Measurements from ENCODE around the gene TEX35. TPM values are rescaled to one million over a fixed set of nuclear protein-coding genes. Genes with fewer than 3 reads are reported as not detected.

Gene TEX35
- total and polyA plus RNA-seq, 2 experiments from 2014 or later: not detected

DNA sequence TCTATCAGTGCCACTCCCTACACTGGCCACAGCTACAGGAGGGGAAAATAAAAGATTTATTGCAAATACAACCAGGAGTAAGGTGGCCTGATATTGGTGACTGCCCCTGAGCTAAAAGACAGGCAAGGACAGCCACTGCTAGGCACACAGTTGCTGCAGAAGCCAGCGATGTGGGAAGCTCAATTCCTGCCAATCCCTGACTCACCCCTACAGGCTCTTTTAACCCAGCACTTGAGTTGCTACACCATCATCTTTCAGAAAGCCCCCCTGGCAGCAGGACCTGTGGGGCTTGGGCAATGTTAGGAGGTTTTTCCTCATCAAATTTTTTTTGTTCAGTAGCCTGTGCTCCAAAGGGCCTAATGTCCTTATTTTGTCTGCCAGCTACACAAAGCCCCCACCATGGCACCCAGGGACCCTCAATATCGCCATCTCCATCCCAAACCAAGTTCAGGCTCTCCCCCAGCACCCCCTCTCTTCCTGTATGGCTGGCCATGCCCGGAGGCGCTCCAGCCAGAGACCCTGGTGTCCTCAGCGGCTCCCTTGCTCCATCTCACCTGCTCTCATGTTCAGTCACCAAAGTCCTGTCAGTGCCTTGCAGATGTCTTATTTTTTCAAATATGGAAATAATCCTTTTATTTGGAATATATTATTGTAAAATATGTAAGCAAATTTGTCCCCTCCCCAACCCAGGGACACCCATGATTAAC lies 29.5 kb upstream of the TEX35 start:
- H3K9me2 ChIP-seq (ENCODE audit: insufficient read depth): no peaks in the 10 kb centered on the region
- H4K20me1 ChIP-seq (ENCODE audit: insufficient read depth): no peaks in the 10 kb centered on the region
- in situ Hi-C loops (cut with MboI): no loop called here
- H3K9ac ChIP-seq: no peak overlapping the region
- WGBS, 2 experiments (ENCODE audit: low coverage in 1 of 2, low lambda C conversion rate in 2 of 2, missing lambda C conversion rate in 2 of 2): 80 to 81% methylated on average over 5 of the region's 5 CpGs
- H3K79me2 ChIP-seq (ENCODE audit: insufficient read depth): no peaks in the 10 kb centered on the region
- peaks cover 16% of the 10 kb centered on the region for H3F3A ChIP-seq (ENCODE audit: insufficient read depth)
- TF ChIP-seq EZH2 (IDR thresholded peaks at IDR 0.05; ENCODE audit: insufficient read depth, poor library complexity, severe bottlenecking) (no peak), EZH2phosphoT487 (IDR thresholded peaks at IDR 0.05; ENCODE audit: insufficient read depth, low read depth) (no peak)
- peak; percentile 28 for DNase-seq
- no peak overlapping the region for H3K27ac ChIP-seq
- no peak overlapping the region for H3K4me3 ChIP-seq
- no peaks in the 10 kb centered on the region for H3K27me3 ChIP-seq (replicated peaks; ENCODE audit: insufficient read depth)
- H3K4me2 ChIP-seq (ENCODE audit: unreplicated experiment): no peak overlapping the region
- no peaks in the 10 kb centered on the region; the same call in 1 of the 2 replicates for H3K36me3 ChIP-seq (ENCODE audit: low read depth)
- H3K4me1 ChIP-seq (ENCODE audit: insufficient read depth): no peaks in the 10 kb centered on the region
- no peaks in the 10 kb centered on the region for H3K9me3 ChIP-seq (ENCODE audit: low read depth)
- no peak overlapping the region for H2AFZ ChIP-seq

DNA sequence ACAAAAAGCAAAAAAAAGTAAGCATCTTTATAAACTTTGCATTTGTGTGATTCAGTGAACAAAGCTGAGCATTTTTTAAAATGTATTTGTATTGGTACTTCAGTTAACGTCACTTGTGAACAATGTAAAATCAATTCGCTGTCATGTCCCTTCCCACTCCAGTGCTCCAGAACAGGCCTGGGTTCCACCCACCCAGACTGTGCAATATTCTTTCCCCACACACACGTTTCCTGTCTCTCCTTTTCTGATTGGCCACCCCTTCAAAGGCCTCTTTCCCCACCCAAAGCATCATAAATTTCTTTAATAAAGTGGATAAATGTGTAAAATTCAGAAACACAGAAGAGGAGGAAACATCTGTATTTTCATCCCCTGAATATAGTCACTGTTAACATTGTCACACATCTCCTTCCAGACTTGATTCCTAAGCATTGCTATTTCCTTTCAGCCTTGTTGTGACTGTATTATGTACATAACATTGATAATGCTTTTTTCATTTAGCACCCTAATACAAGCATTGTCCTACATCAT lies 28.1 kb upstream of the TEX35 start:
- in situ Hi-C loops (cut with MboI): no loop called here
- no peaks in the 10 kb centered on the region for H3K79me2 ChIP-seq (ENCODE audit: insufficient read depth)
- H4K20me1 ChIP-seq (ENCODE audit: insufficient read depth): no peaks in the 10 kb centered on the region
- H3F3A ChIP-seq (ENCODE audit: insufficient read depth): peaks cover 16% of the 10 kb centered on the region
- no peak overlapping the region for H3K4me3 ChIP-seq
- no peak overlapping the region for H2AFZ ChIP-seq
- H3K4me1 ChIP-seq (ENCODE audit: insufficient read depth): no peaks in the 10 kb centered on the region
- H3K9me3 ChIP-seq (ENCODE audit: low read depth): no peaks in the 10 kb centered on the region
- TF ChIP-seq EZH2phosphoT487 (IDR thresholded peaks at IDR 0.05; ENCODE audit: insufficient read depth, low read depth) (no peak), EZH2 (IDR thresholded peaks at IDR 0.05; ENCODE audit: insufficient read depth, poor library complexity, severe bottlenecking) (no peak)
- no peak overlapping the region for H3K9ac ChIP-seq
- H3K9me2 ChIP-seq (ENCODE audit: insufficient read depth): no peaks in the 10 kb centered on the region
- no peaks in the 10 kb centered on the region; the same call in 1 of the 2 replicates for H3K36me3 ChIP-seq (ENCODE audit: low read depth)
- DNase-seq: no peak
- WGBS, 2 experiments (ENCODE audit: low coverage in 1 of 2, low lambda C conversion rate in 2 of 2, missing lambda C conversion rate in 2 of 2): 46 to 56% methylated on average over 3 of the region's 3 CpGs
- H3K27me3 ChIP-seq (replicated peaks; ENCODE audit: insufficient read depth): no peaks in the 10 kb centered on the region
- H3K4me2 ChIP-seq (ENCODE audit: unreplicated experiment): no peak overlapping the region
- H3K27ac ChIP-seq: no peak overlapping the region

DNA sequence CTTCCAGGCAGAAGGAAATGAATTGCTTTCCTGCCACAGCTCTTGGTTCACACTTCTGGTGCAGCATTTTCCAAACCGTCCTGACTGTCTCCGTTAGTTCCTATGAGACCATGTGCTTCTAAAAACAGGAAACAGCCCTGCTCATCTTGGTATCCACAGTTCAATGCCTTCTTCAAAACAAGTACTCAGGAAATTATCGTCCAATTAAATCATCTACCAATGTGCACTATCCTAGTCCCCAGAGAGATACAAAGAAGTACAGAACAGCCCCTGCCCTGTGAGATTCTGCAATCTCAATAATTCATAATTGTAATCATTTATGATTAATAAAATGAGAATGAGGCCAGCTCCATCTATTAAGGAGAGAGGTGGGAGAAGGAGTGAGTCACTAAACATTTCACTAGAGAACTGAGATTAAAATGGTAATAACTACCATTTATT lies 27.3 kb upstream of the TEX35 start:
- Histone ChIP-seq H3K9me2 (ENCODE audit: insufficient read depth) (no peaks in the 10 kb centered on the region), H4K20me1 (ENCODE audit: insufficient read depth) (no peaks in the 10 kb centered on the region), H3K9me3 (ENCODE audit: low read depth) (no peaks in the 10 kb centered on the region), H3F3A (ENCODE audit: insufficient read depth) (peaks cover 16% of the 10 kb centered on the region), H3K9ac (no peak overlapping the region), H3K79me2 (ENCODE audit: insufficient read depth) (no peaks in the 10 kb centered on the region), H3K36me3 (ENCODE audit: low read depth) (no peaks in the 10 kb centered on the region), H3K4me2 (ENCODE audit: unreplicated experiment) (no peak overlapping the region), H3K27ac (no peak overlapping the region), H3K27me3 (replicated peaks; ENCODE audit: insufficient read depth) (no peaks in the 10 kb centered on the region), H3K4me3 (no peak overlapping the region), H2AFZ (no peak overlapping the region), H3K4me1 (ENCODE audit: insufficient read depth) (no peaks in the 10 kb centered on the region)
- WGBS, 2 experiments (ENCODE audit: low coverage in 1 of 2, low lambda C conversion rate in 2 of 2, missing lambda C conversion rate in 2 of 2): 25 to 31% methylated on average over 3 of the region's 3 CpGs
- peak; percentile 9 for DNase-seq
- no peak for TF ChIP-seq EZH2 (IDR thresholded peaks at IDR 0.05; ENCODE audit: insufficient read depth, poor library complexity, severe bottlenecking)
- TF ChIP-seq EZH2phosphoT487 (IDR thresholded peaks at IDR 0.05; ENCODE audit: insufficient read depth, low read depth): no peak
- in situ Hi-C loops (cut with MboI): no loop called here

DNA sequence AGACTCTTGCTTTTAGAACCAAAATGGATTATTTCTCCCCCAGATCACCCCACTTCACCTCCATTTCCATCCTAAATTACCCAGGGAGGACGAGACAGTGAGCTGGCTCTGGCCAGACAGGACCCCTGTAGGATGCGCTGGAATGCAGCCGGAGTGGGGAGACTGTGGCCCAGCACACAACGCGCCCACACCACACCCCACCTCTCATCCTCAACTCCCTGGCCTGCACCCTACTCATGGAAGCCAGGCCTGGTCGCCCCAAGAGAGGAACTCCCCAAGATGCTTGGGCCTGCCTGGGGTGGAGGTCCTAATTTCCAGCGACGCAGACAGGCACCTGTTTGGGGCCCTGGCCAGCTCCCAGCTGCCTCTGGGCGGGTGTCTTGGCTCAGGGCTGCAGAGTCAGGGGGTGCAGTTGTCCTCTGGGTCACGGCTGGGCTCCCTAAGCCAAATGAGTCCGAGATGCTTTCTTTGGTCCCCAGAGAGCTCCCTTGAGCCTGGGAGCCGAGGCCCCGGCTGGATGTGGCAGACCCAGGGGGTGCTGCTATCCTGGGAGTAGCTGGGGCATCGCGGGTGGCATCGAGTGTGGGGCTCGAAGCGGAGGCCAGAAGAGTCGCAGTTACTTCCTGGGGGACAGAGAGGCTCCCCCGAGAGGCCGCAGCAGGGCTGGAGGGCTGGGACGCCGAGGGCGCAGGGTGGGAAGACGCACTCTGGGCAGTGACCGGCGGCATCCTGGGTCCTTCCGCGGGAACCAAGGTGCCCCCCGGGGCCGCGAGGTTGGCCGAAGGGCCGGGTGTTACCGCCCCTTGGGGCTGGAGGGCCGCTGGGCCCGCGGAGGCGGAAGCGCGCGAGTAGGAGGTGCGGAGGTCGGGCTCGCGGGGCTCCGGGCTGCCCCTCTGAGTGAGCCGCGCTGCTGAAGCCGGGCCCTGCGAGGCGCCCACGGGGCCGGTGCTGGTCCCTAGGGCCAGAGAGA lies 26.5 kb upstream of the TEX35 start:
- no peak overlapping the region for H3K27ac ChIP-seq
- no peaks in the 10 kb centered on the region for H3K4me1 ChIP-seq (ENCODE audit: insufficient read depth)
- peak overlapping the region; percentile 48 for H3K4me2 ChIP-seq (ENCODE audit: unreplicated experiment)
- 36 to 41% methylated on average over 44 to 50 of the region's 54 CpGs for WGBS, 2 experiments (ENCODE audit: low coverage in 1 of 2, low lambda C conversion rate in 2 of 2, missing lambda C conversion rate in 2 of 2)
- H3K9me3 ChIP-seq (ENCODE audit: low read depth): no peaks in the 10 kb centered on the region
- H2AFZ ChIP-seq: peak overlapping the region; percentile 65; the same call in 1 of the 2 replicates
- H4K20me1 ChIP-seq (ENCODE audit: insufficient read depth): no peaks in the 10 kb centered on the region
- H3K4me3 ChIP-seq: no peak overlapping the region
- H3K9me2 ChIP-seq (ENCODE audit: insufficient read depth): no peaks in the 10 kb centered on the region
- peaks cover 16% of the 10 kb centered on the region for H3F3A ChIP-seq (ENCODE audit: insufficient read depth)
- H3K36me3 ChIP-seq (ENCODE audit: low read depth): no peaks in the 10 kb centered on the region
- TF ChIP-seq EZH2phosphoT487 (IDR thresholded peaks at IDR 0.05; ENCODE audit: insufficient read depth, low read depth): no peak
- H3K27me3 ChIP-seq (replicated peaks; ENCODE audit: insufficient read depth): no peaks in the 10 kb centered on the region
- in situ Hi-C loops (cut with MboI): no loop called here
- H3K79me2 ChIP-seq (ENCODE audit: insufficient read depth): no peaks in the 10 kb centered on the region
- no peak overlapping the region for H3K9ac ChIP-seq
- peak; percentile 17 for DNase-seq

All from GM23248 (cell line).